Liver (tissue), 9 donors: ENCODE results near the gene TIGIT. TPM values are rescaled to one million over a fixed set of nuclear protein-coding genes. Genes with fewer than 3 reads are reported as not detected.

Experiments
- DNase-seq: peaks from one replicate; pipeline ENCODE4 v3.0.0-alpha.2; 2017; ENCODE audit warnings: low spot score
- H3K27ac ChIP-seq, 2 donors: one replicate each; pipeline ENCODE4 v1.7.0; 2013; ENCODE audit warnings: inconsistent platforms in 2 of 2, low read length in 2 of 2, control low read depth in 1 of 2, low read depth in 1 of 2, mild to moderate bottlenecking in 1 of 2
- H3K27me3 ChIP-seq, 4 donors: one replicate each; pipeline versions ENCODE4 v1.6.1 to v1.7.0; 2013; ENCODE audit warnings: low read length in 3 of 4, inconsistent platforms in 1 of 4, mild to moderate bottlenecking in 1 of 4, moderate library complexity in 1 of 4; ENCODE audit not compliant: control insufficient read depth in 4 of 4, insufficient read depth in 4 of 4
- H3K36me3 ChIP-seq, 4 donors: one replicate each; pipeline versions ENCODE4 v1.6.1 to v1.7.0; 2013; ENCODE audit warnings: low read length in 3 of 4, mild to moderate bottlenecking in 3 of 4, low read depth in 1 of 4, moderate library complexity in 1 of 4; ENCODE audit not compliant: control insufficient read depth in 4 of 4, insufficient read depth in 3 of 4
- H3K4me1 ChIP-seq, 4 donors: one replicate each; pipeline versions ENCODE4 v1.6.1 to v1.7.0; 2013; ENCODE audit warnings: low read length in 3 of 4, mild to moderate bottlenecking in 3 of 4, moderate library complexity in 1 of 4; ENCODE audit not compliant: control insufficient read depth in 4 of 4, insufficient read depth in 4 of 4
- H3K4me3 ChIP-seq, 3 donors: one replicate each; pipeline versions ENCODE4 v1.6.1 to v1.7.0; 2013; ENCODE audit warnings: low read length in 3 of 3, control low read depth in 1 of 3, low read depth in 1 of 3, mild to moderate bottlenecking in 1 of 3
- H3K9ac ChIP-seq, 2 donors: one replicate each; pipeline ENCODE4 v1.7.0; 2013; ENCODE audit warnings: low read length in 2 of 2, mild to moderate bottlenecking in 2 of 2, moderate library complexity in 2 of 2, control low read depth in 1 of 2, low read depth in 1 of 2
- H3K9me3 ChIP-seq, 4 donors: one replicate each; pipeline versions ENCODE4 v1.6.1 to v1.7.0; 2013; ENCODE audit warnings: low read length in 3 of 4; ENCODE audit not compliant: control insufficient read depth in 4 of 4
- ATF3 ChIP-seq: IDR thresholded peaks from 2 replicates; pipeline ENCODE4 v1.6.1; 2016; ENCODE audit warnings: antibody characterized with exemption
- EGR1 ChIP-seq, 2 donors: IDR thresholded peaks; 2 replicates each; pipeline ENCODE4 v1.6.1; 2016 to 2018; ENCODE audit warnings: antibody characterized with exemption in 2 of 2, low read depth in 2 of 2
- FOXA1 ChIP-seq: IDR thresholded peaks from 2 replicates; pipeline ENCODE4 v1.6.1; 2016; ENCODE audit warnings: antibody characterized with exemption
- FOXA2 ChIP-seq: IDR thresholded peaks from 2 replicates; pipeline ENCODE4 v1.6.1; 2016; ENCODE audit warnings: antibody characterized with exemption
- HNF4A ChIP-seq, 2 donors: conservative IDR thresholded peaks; 2 replicates each; pipeline ENCODE4 v1.6.1; 2016; ENCODE audit warnings: antibody characterized with exemption in 2 of 2, mild to moderate bottlenecking in 2 of 2
- HNF4G ChIP-seq: IDR thresholded peaks from 2 replicates; pipeline ENCODE4 v1.6.1; 2016; ENCODE audit warnings: antibody characterized with exemption
- JUND ChIP-seq, 2 donors: IDR thresholded peaks; 2 replicates each; pipeline ENCODE4 v1.6.1; 2016; ENCODE audit warnings: antibody characterized with exemption in 2 of 2
- NR2F2 ChIP-seq: IDR thresholded peaks from 2 replicates; pipeline ENCODE4 v1.6.1; 2016; ENCODE audit warnings: antibody characterized with exemption
- RXRA ChIP-seq, 2 donors: IDR thresholded peaks; 2 replicates each; pipeline ENCODE4 v1.6.1; 2017 to 2018; ENCODE audit warnings: antibody characterized with exemption in 2 of 2, mild to moderate bottlenecking in 1 of 2
- SP1 ChIP-seq: IDR thresholded peaks from 2 replicates; pipeline ENCODE4 v1.6.1; 2018; ENCODE audit warnings: antibody characterized with exemption, mild to moderate bottlenecking
- TAF1 ChIP-seq: conservative IDR thresholded peaks from 2 replicates; pipeline ENCODE4 v1.6.1; 2016; ENCODE audit warnings: antibody characterized with exemption, mild to moderate bottlenecking
- WGBS: extraction: QIAGEN DNeasy Blood & Tissue Kit; methylation state at CpG from one replicate; pipeline ENCODE4 v1.1.7; 2013; 5-methylcytosine and 5-hydroxymethylcytosine counted together
- polyA plus RNA-seq, 2 donors: library from polyadenylated mRNA; stranded (reverse) in 1 of 2; unstranded in 1 of 2; fragments of 200-250 nt in 1 of 2; fragments of >200 nt in 1 of 2; fragmentation: Nextera tagmentation in 1 of 2; extraction: Ambion mirVana in 1 of 2; gene quantifications; one replicate each; pipeline versions ENCODE4 v1.2.1 to v1.2.3, GENCODE V29; 2013 to 2015
- total RNA-seq, 2 donors: library from RNA; depleted of rRNA; stranded (reverse); fragments of >200 nt; gene quantifications; one replicate each; pipeline ENCODE4 v1.2.3, GENCODE V29; 2014
- TF ChIP-seq, protein P1 (sequence below): IDR thresholded peaks from 2 replicates; pipeline ENCODE4 v1.6.1; 2016; ENCODE audit warnings: antibody characterized with exemption, mild to moderate bottlenecking
- TF ChIP-seq, protein P2 (sequence below): fragments of 150-350 bp; IDR thresholded peaks from 2 replicates; pipeline ENCODE4 v1.5.1; 2017; ENCODE audit warnings: improper control_type of control experiment, low read depth, low read length; ENCODE audit not compliant: missing input control
- TF ChIP-seq, protein P3 (sequence below): IDR thresholded peaks from 2 replicates; pipeline ENCODE4 v1.6.1; 2016; ENCODE audit warnings: antibody characterized with exemption
- donor health status: healthy.
- donor health status: healthy.
- donor health status: healthy.
- donor health status: healthy.
- donor health status: healthy.

The TIGIT gene
- total and polyA plus RNA-seq, 4 donors, result 0.06 to 0.92 (median 0.38) TPM

- TF ChIP-seq, protein P1, sequence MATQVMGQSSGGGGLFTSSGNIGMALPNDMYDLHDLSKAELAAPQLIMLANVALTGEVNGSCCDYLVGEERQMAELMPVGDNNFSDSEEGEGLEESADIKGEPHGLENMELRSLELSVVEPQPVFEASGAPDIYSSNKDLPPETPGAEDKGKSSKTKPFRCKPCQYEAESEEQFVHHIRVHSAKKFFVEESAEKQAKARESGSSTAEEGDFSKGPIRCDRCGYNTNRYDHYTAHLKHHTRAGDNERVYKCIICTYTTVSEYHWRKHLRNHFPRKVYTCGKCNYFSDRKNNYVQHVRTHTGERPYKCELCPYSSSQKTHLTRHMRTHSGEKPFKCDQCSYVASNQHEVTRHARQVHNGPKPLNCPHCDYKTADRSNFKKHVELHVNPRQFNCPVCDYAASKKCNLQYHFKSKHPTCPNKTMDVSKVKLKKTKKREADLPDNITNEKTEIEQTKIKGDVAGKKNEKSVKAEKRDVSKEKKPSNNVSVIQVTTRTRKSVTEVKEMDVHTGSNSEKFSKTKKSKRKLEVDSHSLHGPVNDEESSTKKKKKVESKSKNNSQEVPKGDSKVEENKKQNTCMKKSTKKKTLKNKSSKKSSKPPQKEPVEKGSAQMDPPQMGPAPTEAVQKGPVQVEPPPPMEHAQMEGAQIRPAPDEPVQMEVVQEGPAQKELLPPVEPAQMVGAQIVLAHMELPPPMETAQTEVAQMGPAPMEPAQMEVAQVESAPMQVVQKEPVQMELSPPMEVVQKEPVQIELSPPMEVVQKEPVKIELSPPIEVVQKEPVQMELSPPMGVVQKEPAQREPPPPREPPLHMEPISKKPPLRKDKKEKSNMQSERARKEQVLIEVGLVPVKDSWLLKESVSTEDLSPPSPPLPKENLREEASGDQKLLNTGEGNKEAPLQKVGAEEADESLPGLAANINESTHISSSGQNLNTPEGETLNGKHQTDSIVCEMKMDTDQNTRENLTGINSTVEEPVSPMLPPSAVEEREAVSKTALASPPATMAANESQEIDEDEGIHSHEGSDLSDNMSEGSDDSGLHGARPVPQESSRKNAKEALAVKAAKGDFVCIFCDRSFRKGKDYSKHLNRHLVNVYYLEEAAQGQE, result no peak
- TF ChIP-seq FOXA1, result no peak
These were observed 20.5 kb downstream of the TIGIT start (continued) for GRCh38 chr3:114314282-114314681.

- TF ChIP-seq HNF4A (conservative IDR thresholded peaks at IDR 0.05) (no peak), FOXA1 (no peak), TAF1 (no peak), JUND (IDR thresholded peaks at IDR 0.05) (no peak), RXRA (IDR thresholded peaks at IDR 0.05) (no peak), NR2F2 (no peak), HNF4G (no peak), ATF3 (no peak), SP1 (no peak), FOXA2 (no peak)
- TF ChIP-seq, protein P1, result no peak
- TF ChIP-seq, protein P2, sequence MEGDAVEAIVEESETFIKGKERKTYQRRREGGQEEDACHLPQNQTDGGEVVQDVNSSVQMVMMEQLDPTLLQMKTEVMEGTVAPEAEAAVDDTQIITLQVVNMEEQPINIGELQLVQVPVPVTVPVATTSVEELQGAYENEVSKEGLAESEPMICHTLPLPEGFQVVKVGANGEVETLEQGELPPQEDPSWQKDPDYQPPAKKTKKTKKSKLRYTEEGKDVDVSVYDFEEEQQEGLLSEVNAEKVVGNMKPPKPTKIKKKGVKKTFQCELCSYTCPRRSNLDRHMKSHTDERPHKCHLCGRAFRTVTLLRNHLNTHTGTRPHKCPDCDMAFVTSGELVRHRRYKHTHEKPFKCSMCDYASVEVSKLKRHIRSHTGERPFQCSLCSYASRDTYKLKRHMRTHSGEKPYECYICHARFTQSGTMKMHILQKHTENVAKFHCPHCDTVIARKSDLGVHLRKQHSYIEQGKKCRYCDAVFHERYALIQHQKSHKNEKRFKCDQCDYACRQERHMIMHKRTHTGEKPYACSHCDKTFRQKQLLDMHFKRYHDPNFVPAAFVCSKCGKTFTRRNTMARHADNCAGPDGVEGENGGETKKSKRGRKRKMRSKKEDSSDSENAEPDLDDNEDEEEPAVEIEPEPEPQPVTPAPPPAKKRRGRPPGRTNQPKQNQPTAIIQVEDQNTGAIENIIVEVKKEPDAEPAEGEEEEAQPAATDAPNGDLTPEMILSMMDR, result no peak
- DNase-seq, result no peak
- H3K4me1 ChIP-seq, result no peaks in the 10 kb centered on the region
- H3K9ac ChIP-seq, result no peak overlapping the region
- no peak overlapping the region for H3K27ac ChIP-seq
- H3K36me3 ChIP-seq, result peaks cover 0 to 15% (median 4%) of the 10 kb centered on the region in 4 donors
- H3K4me3 ChIP-seq, result no peak overlapping the region
- H3K27me3 ChIP-seq, result no peaks in the 10 kb centered on the region
- H3K9me3 ChIP-seq, result no peaks in the 10 kb centered on the region
- 93% methylated on average over 5 of the region's 5 CpGs for whole genome bisulfite sequencing
These were observed 24.5 kb downstream of the TIGIT start for GRCh38 chr3:114318295-114318694.

DNA sequence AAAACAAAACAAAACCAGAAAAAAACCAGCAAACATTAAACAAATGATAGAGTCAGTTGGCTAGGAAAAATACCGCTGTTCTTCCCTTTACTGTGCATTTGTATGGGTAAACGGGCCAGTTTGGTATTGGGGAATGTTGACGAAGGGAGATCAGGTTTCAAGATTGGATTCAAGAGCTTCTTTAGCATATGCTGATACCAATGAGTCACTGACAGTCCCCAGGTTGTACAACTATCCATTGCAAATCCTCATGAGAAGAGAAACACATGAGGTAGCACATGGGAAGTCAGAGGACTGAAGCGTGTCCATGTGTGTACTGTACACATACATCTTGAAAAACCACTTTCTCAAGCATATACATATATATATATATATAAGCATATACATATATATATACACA is 25.6 kb downstream of the TIGIT start:
- no peaks in the 10 kb centered on the region for H3K27me3 ChIP-seq
- no peak overlapping the region for H3K4me3 ChIP-seq
- H3K36me3 ChIP-seq, result peaks cover 0 to 15% (median 4%) of the 10 kb centered on the region in 4 donors
- H3K9ac ChIP-seq, result no peak overlapping the region
- DNase-seq, result no peak
- H3K9me3 ChIP-seq, result no peaks in the 10 kb centered on the region
- no peaks in the 10 kb centered on the region for H3K4me1 ChIP-seq
- no peak overlapping the region for H3K27ac ChIP-seq
- 89% methylated on average over 4 of the region's 4 CpGs for WGBS
- no peak for TF ChIP-seq EGR1 (IDR thresholded peaks at IDR 0.05; ENCODE audit: low read depth in 2 of 2)
- no peak for TF ChIP-seq NR2F2
- TF ChIP-seq, protein P3, sequence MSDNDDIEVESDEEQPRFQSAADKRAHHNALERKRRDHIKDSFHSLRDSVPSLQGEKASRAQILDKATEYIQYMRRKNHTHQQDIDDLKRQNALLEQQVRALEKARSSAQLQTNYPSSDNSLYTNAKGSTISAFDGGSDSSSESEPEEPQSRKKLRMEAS, result no peak
- TF ChIP-seq RXRA (IDR thresholded peaks at IDR 0.05), result no peak
- TF ChIP-seq ATF3, result no peak
- TF ChIP-seq FOXA2, result no peak
- TF ChIP-seq, protein P2, result no peak
- TF ChIP-seq JUND (IDR thresholded peaks at IDR 0.05), result no peak
- TF ChIP-seq HNF4G, result no peak
